DOHH2 (cell line): ENCODE data around the gene P2RX3.

Experiments used
- EZH2phosphoT487 ChIP-seq: fragments of 200-600 bp; sonication (generic); IDR thresholded peaks from 2 replicates; pipeline ENCODE4 v1.6.1; 2017; ENCODE audit warnings: borderline replicate concordance, mild to moderate bottlenecking, antibody characterized with exemption, low read length, moderate library complexity, mixed read lengths
- TF ChIP-seq, protein P1 (sequence below): fragments of 200-600 bp; sonication (generic); IDR thresholded peaks from one replicate; pipeline ENCODE4 v1.5.1; 2014; ENCODE audit warnings: antibody characterized with exemption, mild to moderate bottlenecking, low read depth, low read length; ENCODE audit not compliant: poor library complexity, severe bottlenecking

DNA sequence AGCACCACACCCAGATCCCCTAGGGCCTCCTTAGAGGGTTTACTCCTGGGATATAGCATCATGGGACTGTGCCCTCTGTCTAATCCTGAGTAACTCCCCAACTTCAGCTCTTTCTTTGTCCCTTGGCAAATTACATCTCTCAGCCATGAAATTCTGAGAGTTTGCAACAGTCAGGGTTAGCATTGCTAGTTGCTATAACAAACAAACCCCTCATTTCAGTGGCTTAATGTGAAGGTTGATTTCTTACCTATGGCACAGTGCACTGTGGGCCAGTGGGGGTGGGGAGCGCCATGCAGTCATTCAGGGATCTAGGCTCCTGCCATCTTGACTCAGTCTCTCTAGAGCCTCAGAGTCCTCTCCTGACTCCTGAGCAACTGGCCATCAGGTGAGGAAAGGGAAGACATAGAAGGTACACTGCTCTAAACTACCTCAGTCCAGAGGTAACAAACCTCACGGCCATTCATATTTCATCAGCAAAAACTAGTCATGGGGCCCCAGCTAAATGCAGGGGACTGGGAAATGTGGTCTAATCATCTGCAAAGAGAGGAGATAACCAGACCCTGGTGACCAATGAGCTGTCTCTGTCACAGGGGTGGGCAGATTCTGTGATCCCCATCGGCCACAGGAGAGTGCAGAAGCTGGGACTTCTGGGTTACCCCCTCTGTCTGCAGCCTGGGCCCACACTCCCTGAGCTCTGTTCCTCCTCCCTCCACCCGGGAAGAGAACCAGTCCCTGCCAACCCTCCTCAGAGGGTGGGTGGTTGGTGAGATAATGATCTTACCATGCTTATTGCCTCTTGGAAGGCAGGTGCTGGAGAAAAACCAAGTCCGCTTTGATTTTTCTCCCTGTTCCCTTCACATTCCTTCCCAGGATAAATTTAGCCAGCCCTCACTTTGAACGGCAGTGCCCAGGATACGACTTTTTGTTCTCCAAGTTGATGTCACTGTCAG is 25.3 kb downstream of the P2RX3 start:
- TF ChIP-seq, protein P1, sequence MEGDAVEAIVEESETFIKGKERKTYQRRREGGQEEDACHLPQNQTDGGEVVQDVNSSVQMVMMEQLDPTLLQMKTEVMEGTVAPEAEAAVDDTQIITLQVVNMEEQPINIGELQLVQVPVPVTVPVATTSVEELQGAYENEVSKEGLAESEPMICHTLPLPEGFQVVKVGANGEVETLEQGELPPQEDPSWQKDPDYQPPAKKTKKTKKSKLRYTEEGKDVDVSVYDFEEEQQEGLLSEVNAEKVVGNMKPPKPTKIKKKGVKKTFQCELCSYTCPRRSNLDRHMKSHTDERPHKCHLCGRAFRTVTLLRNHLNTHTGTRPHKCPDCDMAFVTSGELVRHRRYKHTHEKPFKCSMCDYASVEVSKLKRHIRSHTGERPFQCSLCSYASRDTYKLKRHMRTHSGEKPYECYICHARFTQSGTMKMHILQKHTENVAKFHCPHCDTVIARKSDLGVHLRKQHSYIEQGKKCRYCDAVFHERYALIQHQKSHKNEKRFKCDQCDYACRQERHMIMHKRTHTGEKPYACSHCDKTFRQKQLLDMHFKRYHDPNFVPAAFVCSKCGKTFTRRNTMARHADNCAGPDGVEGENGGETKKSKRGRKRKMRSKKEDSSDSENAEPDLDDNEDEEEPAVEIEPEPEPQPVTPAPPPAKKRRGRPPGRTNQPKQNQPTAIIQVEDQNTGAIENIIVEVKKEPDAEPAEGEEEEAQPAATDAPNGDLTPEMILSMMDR, result no peak
- TF ChIP-seq EZH2phosphoT487, result no peak
